HG03045 (cell line): ENCODE data around the gene UACA.
"Not testable (repeated sequence)": the region's sequence is repeated elsewhere in the genome, so short reads cannot be mapped to it uniquely, and the experiment has no call there.

Experiments used
- ATAC-seq: cut with Tn5 transposase; IDR thresholded peaks from one replicate; pipeline ENCODE4 v1.9.1; 2021; ENCODE audit warnings: mild to moderate bottlenecking, moderate library complexity; ENCODE audit not compliant: unreplicated experiment

The UACA gene

GRCh38 chr15:70763120-70763949 lies at the start of gene UACA:
Gene UACA, minus strand, starts transcription at chr15:70763558. Its CDS starts 151 bp downstream, at chr15:70763407.
- ATAC-seq, result peak; percentile 92

GRCh38 chr15:70812827-70813364 lies 49.5 kb upstream of the UACA start:
- no peak for ATAC-seq

GRCh38 chr15:70810916-70811578 lies 47.7 kb upstream of the UACA start:
- ATAC-seq, result no peak

GRCh38 chr15:70806992-70807712 lies 43.8 kb upstream of the UACA start:
- no peak for ATAC-seq

GRCh38 chr15:70804388-70804787 lies 41.0 kb upstream of the UACA start:
- ATAC-seq, result not testable (repeated sequence)

GRCh38 chr15:70802629-70803028 lies 39.3 kb upstream of the UACA start:
- ATAC-seq, result no peak

- ATAC-seq, result no peak
These were observed 37.8 kb upstream of the UACA start for GRCh38 chr15:70801109-70801508.

- ATAC-seq, result no peak
These were observed 36.5 kb upstream of the UACA start for GRCh38 chr15:70799667-70800450.

- no peak for ATAC-seq
These were observed 34.1 kb upstream of the UACA start for GRCh38 chr15:70797464-70797863.

- ATAC-seq, result no peak
These were observed 33.4 kb upstream of the UACA start for GRCh38 chr15:70796516-70797310.

- no peak for ATAC-seq
These were observed 31.9 kb upstream of the UACA start for GRCh38 chr15:70795311-70795665.

GRCh38 chr15:70794596-70795310 lies 31.4 kb upstream of the UACA start:
- no peak for ATAC-seq

GRCh38 chr15:70793694-70794093 lies 30.3 kb upstream of the UACA start:
- ATAC-seq, result no peak

GRCh38 chr15:70792171-70792573 lies 28.8 kb upstream of the UACA start:
- no peak for ATAC-seq

GRCh38 chr15:70791259-70791658 lies 27.9 kb upstream of the UACA start:
- no peak for ATAC-seq

GRCh38 chr15:70789213-70789612 lies 25.9 kb upstream of the UACA start:
- no peak for ATAC-seq

GRCh38 chr15:70788114-70789049 lies 25.0 kb upstream of the UACA start:
- no peak for ATAC-seq

- ATAC-seq, result no peak
These were observed 23.6 kb upstream of the UACA start for GRCh38 chr15:70786996-70787395.
